Common myeloid progenitor, CD34-positive (primary cell): ENCODE results near the gene FLNB.

Source experiments
- CTCF ChIA-PET: fragments of 350-600 bp; sonication (Branson Sonifier 250); formaldehyde crosslinking; loops from one replicate; lab custom pipeline; 2021; ENCODE audit warnings: antibody characterized with exemption; lab: Charles Lee
- POLR2A ChIA-PET: fragments of 350-600 bp; sonication (Branson Sonifier 250); formaldehyde crosslinking; loops from one replicate; lab custom pipeline; 2021; ENCODE audit warnings: antibody characterized with exemption; lab: Charles Lee
- DNase-seq, 3 donors: peaks; one replicate each; pipeline versions ENCODE4 v3.0.0 to v3.0.0-alpha.2; 2013
- H3K27ac ChIP-seq, 2 experiments: 1 replicate in 1 of 2; 2 replicates in 1 of 2; pipeline ENCODE4 v1.7.0; 2013; ENCODE audit warnings: inconsistent platforms in 2 of 2, low read length in 2 of 2, mild to moderate bottlenecking in 2 of 2, low read depth in 1 of 2, moderate library complexity in 1 of 2; ENCODE audit not compliant: severe bottlenecking in 2 of 2, insufficient read depth in 1 of 2, poor library complexity in 1 of 2
- H3K27me3 ChIP-seq, 5 experiments: replicated peaks in 2 of 5; 1 replicate in 3 of 5; 2 replicates in 2 of 5; pipeline versions ENCODE4 v1.6.1 to v1.7.0; 2013; ENCODE audit warnings: low read length in 4 of 5, mild to moderate bottlenecking in 2 of 5, moderate library complexity in 2 of 5, inconsistent platforms in 1 of 5; ENCODE audit not compliant: insufficient read depth in 5 of 5, control insufficient read depth in 4 of 5
- H3K36me3 ChIP-seq, 4 experiments: 1 replicate in 2 of 4; 2 replicates in 2 of 4; pipeline versions ENCODE4 v1.6.1 to v1.7.0; 2013; ENCODE audit warnings: low read length in 3 of 4, control low read depth in 1 of 4, mild to moderate bottlenecking in 1 of 4; ENCODE audit not compliant: control insufficient read depth in 4 of 4, insufficient read depth in 4 of 4
- H3K4me1 ChIP-seq, 4 experiments: 1 replicate in 3 of 4; 2 replicates in 1 of 4; pipeline versions ENCODE4 v1.6.1 to v1.7.1; 2013; ENCODE audit warnings: low read length in 3 of 4, mild to moderate bottlenecking in 3 of 4, control low read depth in 1 of 4, inconsistent platforms in 1 of 4, moderate library complexity in 1 of 4; ENCODE audit not compliant: control insufficient read depth in 4 of 4, insufficient read depth in 4 of 4; ENCODE audit errors: control extremely low read depth in 1 of 4
- H3K4me3 ChIP-seq, 7 experiments: 1 replicate in 4 of 7; 2 replicates in 3 of 7; pipeline versions ENCODE4 v1.5.1 to v1.7.0; 2013; ENCODE audit warnings: mild to moderate bottlenecking in 7 of 7, low read length in 6 of 7, moderate library complexity in 6 of 7, inconsistent platforms in 2 of 7, low read depth in 2 of 7, control low read depth in 1 of 7; ENCODE audit not compliant: insufficient read depth in 4 of 7, control insufficient read depth in 1 of 7; ENCODE audit errors: extremely low read depth in 1 of 7
- H3K9me3 ChIP-seq, 5 experiments: 1 replicate in 4 of 5; 2 replicates in 1 of 5; pipeline versions ENCODE4 v1.6.1 to v1.7.1; 2013; ENCODE audit warnings: low read length in 4 of 5, mild to moderate bottlenecking in 2 of 5, inconsistent platforms in 1 of 5, low read depth in 1 of 5, moderate library complexity in 1 of 5; ENCODE audit not compliant: control insufficient read depth in 4 of 5, insufficient read depth in 2 of 5; ENCODE audit errors: control extremely low read depth in 1 of 5
- WGBS: methylation state at CpG from one replicate; pipeline ENCODE4 v1.1.5; 2013; ENCODE audit not compliant: insufficient coverage; 5-methylcytosine and 5-hydroxymethylcytosine counted together

Gene FLNB

DNA sequence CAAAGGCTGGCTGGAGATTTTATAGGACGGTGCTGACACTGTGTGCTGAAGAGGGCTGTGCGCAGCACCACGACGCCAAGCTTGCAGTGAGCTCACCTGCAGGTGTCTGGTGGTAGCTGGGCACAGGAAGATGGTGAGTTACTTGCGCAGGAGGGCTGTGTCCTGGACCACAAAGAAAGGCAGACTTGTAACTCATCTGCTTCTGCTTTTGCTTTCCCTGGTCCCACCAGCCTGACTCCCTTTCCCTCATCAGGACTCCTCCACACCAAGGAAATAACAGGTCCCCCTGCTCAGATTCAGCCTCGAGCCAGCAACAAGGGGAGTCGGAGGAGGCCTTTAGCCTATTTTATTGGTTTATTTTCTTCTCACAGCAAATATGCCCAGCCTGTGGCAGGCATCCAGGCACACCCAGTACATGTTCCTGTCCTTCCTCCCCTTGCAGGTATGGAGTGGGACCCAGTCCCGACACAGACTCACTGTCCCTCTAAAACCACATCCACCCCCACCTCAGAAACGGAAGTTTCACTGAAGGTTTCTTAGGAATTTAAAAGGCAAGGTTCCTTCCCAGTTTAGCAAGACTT, 35.6 kb upstream of the FLNB start:
- H3K27me3 ChIP-seq, result no peaks in the 10 kb centered on the region
- no peaks in the 10 kb centered on the region for H3K36me3 ChIP-seq
- H3K4me3 ChIP-seq, result no peak overlapping the region
- H3K27ac ChIP-seq, result no peak overlapping the region
- 58% methylated on average over 5 of the region's 9 CpGs for WGBS
- ChIA-PET CTCF (interaction anchor here (0.6 to 1.8 kb wide), 5 partner anchors 11 to 334 kb away, joined by 3 to 6 read pairs (median 3); partner anchors contain the start of genes HTD2 and RPP14), POLR2A (no interaction called here)
- peaks cover 0 to 14% (median 7%) of the 10 kb centered on the region in 4 experiments for H3K4me1 ChIP-seq
- DNase-seq, result peak in 2 of 3 donors; percentile 49 to 65
- H3K9me3 ChIP-seq, result no peaks in the 10 kb centered on the region

DNA sequence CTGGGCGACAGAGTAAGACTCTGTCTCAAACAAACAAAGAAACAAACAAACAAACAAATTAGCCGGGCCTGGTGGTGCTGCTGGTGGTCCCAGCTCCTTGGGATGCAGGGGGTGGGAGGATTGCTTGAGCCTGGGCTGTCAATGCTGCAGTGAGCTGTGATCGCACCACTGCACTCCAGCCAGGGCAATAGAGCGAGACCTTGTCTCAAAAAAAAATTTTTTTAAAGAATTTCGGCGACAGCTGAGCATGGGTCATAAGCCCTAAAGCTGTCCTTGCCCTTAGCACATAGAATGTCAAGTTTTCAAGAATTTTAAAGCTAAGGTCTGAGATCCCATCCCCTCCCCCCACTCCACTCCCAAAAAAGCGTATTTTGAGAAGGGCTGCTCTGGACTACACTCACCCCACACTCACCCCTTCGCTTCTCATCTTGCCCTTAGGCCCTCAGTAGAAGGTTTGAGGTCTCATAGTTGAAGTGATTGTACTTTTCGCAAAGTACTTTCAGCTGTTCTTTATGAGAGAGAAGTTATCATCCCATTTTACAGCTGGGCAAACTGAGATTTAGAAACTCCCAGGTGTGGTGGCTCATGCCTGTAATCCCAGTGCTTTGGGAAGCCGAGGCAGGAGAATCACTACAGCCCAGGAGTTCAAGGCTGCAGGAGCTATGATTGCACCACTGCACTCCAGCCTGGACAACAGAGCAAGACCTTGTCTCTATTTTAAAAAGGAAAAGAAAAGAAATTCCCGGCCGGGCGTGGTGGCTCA, 34.3 kb upstream of the FLNB start:
- ChIA-PET CTCF (interaction anchor here (0.6 to 1.6 kb wide), 3 partner anchors 15 to 159 kb away, joined by 3 to 5 read pairs (median 3); no protein-coding TSS in a partner anchor), POLR2A (no interaction called here)
- H3K36me3 ChIP-seq, result no peaks in the 10 kb centered on the region
- H3K4me1 ChIP-seq, result peaks cover 0 to 14% (median 7%) of the 10 kb centered on the region in 4 experiments
- no peak overlapping the region for H3K4me3 ChIP-seq
- no peak overlapping the region for H3K27ac ChIP-seq
- H3K9me3 ChIP-seq, result no peaks in the 10 kb centered on the region
- no peak for DNase-seq
- 97% methylated on average over 10 of the region's 13 CpGs for WGBS
- H3K27me3 ChIP-seq, result no peaks in the 10 kb centered on the region

DNA sequence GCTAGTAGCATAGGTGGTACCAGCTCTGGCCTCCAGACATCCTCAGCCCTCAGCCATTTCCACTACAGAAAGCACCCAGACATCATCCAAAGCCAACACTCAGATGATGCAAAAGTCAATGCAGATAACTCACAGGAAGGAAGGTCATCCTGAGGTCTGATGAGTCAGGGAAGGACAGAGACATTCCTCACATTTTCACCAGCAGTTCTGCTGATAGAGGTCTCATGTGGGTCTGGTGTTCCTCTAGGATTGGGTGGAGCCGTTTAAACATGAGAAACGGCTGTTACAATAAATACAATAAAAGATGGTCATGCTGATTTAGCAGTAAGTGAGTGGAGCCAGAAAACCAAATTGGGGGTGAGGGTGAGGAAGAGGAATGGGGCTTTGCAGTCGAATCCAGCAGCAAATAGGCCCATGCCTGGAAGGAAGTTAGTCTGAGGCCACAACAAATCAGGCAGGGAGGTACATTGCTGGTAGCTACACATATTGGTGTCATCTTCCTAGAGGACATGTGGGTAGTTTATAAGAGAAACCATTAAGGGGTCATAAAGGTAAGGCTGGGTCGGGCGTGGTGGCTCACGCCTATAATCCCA, 33.3 kb upstream of the FLNB start:
- no peak for DNase-seq
- CTCF ChIA-PET, result interaction anchor here (0.8 to 1.6 kb wide), 3 partner anchors 9 to 15 kb away, joined by 3 to 5 read pairs (median 5); no protein-coding TSS in a partner anchor
- Histone ChIP-seq H3K27me3 (no peaks in the 10 kb centered on the region), H3K36me3 (no peaks in the 10 kb centered on the region), H3K4me1 (peaks cover 0 to 14% (median 8%) of the 10 kb centered on the region in 4 experiments), H3K4me3 (no peak overlapping the region), H3K9me3 (no peaks in the 10 kb centered on the region), H3K27ac (no peak overlapping the region)
- WGBS, result 94% methylated on average over 6 of the region's 6 CpGs
- POLR2A ChIA-PET, result no interaction called here

DNA sequence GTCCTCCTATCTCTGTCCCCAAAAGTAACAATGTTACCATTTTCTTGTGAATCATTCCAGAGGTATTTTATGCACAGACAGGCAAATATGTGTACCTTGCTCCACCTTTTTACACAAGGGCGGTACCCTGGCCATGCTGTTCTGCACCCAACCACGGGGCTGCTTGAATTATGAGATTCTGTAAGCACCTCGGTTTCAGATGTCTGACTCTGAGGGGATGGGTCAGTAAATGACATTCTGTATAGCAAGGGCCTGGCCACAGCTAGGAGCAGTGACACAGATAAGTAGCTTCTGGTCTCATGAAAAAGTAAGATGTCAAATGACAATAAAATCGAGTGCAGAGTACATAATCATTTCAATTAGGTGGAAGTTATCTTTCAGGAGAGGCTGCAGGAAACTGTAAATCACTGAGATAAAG, 30.4 kb upstream of the FLNB start:
- Histone ChIP-seq H3K27me3 (no peaks in the 10 kb centered on the region), H3K9me3 (no peaks in the 10 kb centered on the region), H3K36me3 (no peaks in the 10 kb centered on the region), H3K4me1 (peaks cover 0 to 22% (median 15%) of the 10 kb centered on the region in 4 experiments), H3K27ac (no peak overlapping the region), H3K4me3 (no peak overlapping the region)
- WGBS, result 80% methylated on average over 2 of the region's 4 CpGs
- no peak for DNase-seq
- ChIA-PET CTCF (interaction anchor here (1.4 kb wide), 1 partner anchor 16 kb away, joined by 5 read pairs; no protein-coding TSS in a partner anchor), POLR2A (interaction anchor here (0.6 kb wide), 1 partner anchor 55 kb away, joined by 3 read pairs; no protein-coding TSS in a partner anchor)

DNA sequence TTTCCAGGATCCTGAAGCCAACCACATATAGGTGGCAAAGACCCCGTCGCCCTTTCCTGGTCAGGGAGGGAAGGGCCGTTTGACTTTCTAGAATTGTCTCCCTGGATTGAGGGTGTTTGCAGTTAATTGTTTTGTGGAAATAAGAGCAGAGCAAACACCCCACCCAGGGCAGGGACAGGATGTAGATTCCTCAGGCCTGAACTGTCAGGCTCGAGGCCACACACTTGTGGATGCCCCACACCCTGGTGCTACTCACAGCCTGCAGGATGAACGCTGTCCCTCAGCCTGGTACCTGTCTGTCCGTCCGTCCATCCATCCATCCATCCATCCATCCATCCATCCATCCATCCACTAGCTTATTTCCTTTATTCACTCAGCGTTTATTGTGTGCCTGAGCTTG, 29.9 kb upstream of the FLNB start:
- no peak overlapping the region for H3K4me3 ChIP-seq
- peaks cover 0 to 24% (median 19%) of the 10 kb centered on the region in 4 experiments for H3K4me1 ChIP-seq
- no peaks in the 10 kb centered on the region for H3K36me3 ChIP-seq
- DNase-seq, result no peak
- H3K27ac ChIP-seq, result no peak overlapping the region
- CTCF ChIA-PET, result interaction anchor here (1.2 to 1.4 kb wide), 3 partner anchors 12 to 18 kb away, joined by 3 to 5 read pairs (median 3); no protein-coding TSS in a partner anchor
- WGBS, result 90% methylated on average over 4 of the region's 8 CpGs
- no peaks in the 10 kb centered on the region for H3K27me3 ChIP-seq
- no peaks in the 10 kb centered on the region for H3K9me3 ChIP-seq
- POLR2A ChIA-PET, result no interaction called here

DNA sequence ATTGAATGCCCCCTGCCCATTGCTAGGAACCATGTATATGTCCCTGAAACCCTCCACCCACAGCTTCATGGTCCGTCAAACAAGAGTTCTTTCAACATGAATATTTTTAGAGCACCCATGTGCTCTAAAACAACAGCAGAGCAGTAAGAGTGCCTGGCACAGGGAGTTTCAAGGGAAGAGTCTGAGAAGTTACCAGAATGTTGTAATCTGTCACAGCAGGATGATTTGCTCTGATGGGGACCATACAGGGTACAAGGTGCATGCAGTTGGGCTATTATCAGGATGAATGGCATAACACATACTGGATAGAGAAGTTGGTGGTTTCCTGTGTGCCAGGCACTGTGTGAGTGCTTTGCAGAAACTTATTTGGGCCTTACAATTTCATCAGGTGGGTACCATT, 27.8 kb upstream of the FLNB start:
- Histone ChIP-seq H3K4me1 (peaks cover 0 to 38% (median 30%) of the 10 kb centered on the region in 4 experiments), H3K27ac (no peak overlapping the region), H3K9me3 (no peaks in the 10 kb centered on the region), H3K4me3 (no peak overlapping the region), H3K36me3 (no peaks in the 10 kb centered on the region), H3K27me3 (no peaks in the 10 kb centered on the region)
- DNase-seq, result peak in 2 of 3 donors; percentile 17 to 39
- WGBS, result 83% methylated on average over 1 of the region's 1 CpG
- ChIA-PET CTCF (interaction anchor here (0.6 kb wide), 2 partner anchors 15 to 191 kb away, joined by 3 to 4 read pairs; no protein-coding TSS in a partner anchor), POLR2A (no interaction called here)
